Loucy (cell line): ENCODE results near the gene SERP2.

Experiments
- EZH2phosphoT487 ChIP-seq: fragments of 200-600 bp; IDR thresholded peaks from 2 replicates; pipeline ENCODE4 v1.6.1; 2018; ENCODE audit warnings: antibody characterized with exemption, mild to moderate bottlenecking, moderate library complexity, borderline replicate concordance
- TF ChIP-seq, protein P1 (sequence below): fragments of 200-600 bp; sonication (generic); conservative IDR thresholded peaks from 2 replicates; pipeline ENCODE4 v1.5.1; 2014; ENCODE audit warnings: mild to moderate bottlenecking, antibody characterized with exemption, low read length

GRCh38 chr13:44350775-44351504, 22.7 kb upstream of the SERP2 start:
- TF ChIP-seq, protein P1, sequence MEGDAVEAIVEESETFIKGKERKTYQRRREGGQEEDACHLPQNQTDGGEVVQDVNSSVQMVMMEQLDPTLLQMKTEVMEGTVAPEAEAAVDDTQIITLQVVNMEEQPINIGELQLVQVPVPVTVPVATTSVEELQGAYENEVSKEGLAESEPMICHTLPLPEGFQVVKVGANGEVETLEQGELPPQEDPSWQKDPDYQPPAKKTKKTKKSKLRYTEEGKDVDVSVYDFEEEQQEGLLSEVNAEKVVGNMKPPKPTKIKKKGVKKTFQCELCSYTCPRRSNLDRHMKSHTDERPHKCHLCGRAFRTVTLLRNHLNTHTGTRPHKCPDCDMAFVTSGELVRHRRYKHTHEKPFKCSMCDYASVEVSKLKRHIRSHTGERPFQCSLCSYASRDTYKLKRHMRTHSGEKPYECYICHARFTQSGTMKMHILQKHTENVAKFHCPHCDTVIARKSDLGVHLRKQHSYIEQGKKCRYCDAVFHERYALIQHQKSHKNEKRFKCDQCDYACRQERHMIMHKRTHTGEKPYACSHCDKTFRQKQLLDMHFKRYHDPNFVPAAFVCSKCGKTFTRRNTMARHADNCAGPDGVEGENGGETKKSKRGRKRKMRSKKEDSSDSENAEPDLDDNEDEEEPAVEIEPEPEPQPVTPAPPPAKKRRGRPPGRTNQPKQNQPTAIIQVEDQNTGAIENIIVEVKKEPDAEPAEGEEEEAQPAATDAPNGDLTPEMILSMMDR, result no peak
- TF ChIP-seq EZH2phosphoT487, result no peak
